ENCODE results near the gene RBBP8.

RBBP8 gene

GRCh38 chr18:23003289-23003688 lies 70.2 kb downstream of the RBBP8 start:
- TF ChIP-seq CTCF (conservative IDR thresholded peaks at IDR 0.05; ENCODE audit: low read depth, low read length) = no peak
- H3K79me2 ChIP-seq (ENCODE audit: insufficient read depth, low read depth) = no peaks in the 10 kb centered on the region
- no peak overlapping the region for H3K4me3 ChIP-seq (IDR thresholded peaks at IDR 0.05; ENCODE audit: insufficient read depth, low read depth, low read length)
- H2AFZ ChIP-seq (ENCODE audit: low read depth) = no peak overlapping the region
- no peak overlapping the region for H3K9ac ChIP-seq
- H3K27ac ChIP-seq = no peak overlapping the region
- H4K20me1 ChIP-seq (ENCODE audit: insufficient read depth) = no peaks in the 10 kb centered on the region
- no peaks in the 10 kb centered on the region for H3K27me3 ChIP-seq (ENCODE audit: insufficient read depth, low read depth)
- no peaks in the 10 kb centered on the region for H3K4me1 ChIP-seq (ENCODE audit: low read depth, poor library complexity, severe bottlenecking)
- no peak overlapping the region for H3K4me2 ChIP-seq
- H3K36me3 ChIP-seq (ENCODE audit: insufficient read depth) = no peaks in the 10 kb centered on the region

- H3K9ac ChIP-seq = no peak overlapping the region
- no peaks in the 10 kb centered on the region; the same call in 1 of the 2 replicates for H3K27me3 ChIP-seq (ENCODE audit: insufficient read depth, low read depth)
- H3K36me3 ChIP-seq (ENCODE audit: insufficient read depth) = no peaks in the 10 kb centered on the region
- H3K4me2 ChIP-seq = peak overlapping the region; percentile 13
- H4K20me1 ChIP-seq (ENCODE audit: insufficient read depth) = no peaks in the 10 kb centered on the region
- peaks cover 31% of the 10 kb centered on the region for H3K4me1 ChIP-seq (ENCODE audit: low read depth, poor library complexity, severe bottlenecking)
- TF ChIP-seq CTCF (conservative IDR thresholded peaks at IDR 0.05; ENCODE audit: low read depth, low read length) = no peak
- H3K79me2 ChIP-seq (ENCODE audit: insufficient read depth, low read depth) = no peaks in the 10 kb centered on the region
- no peak overlapping the region for H3K27ac ChIP-seq
- no peak overlapping the region for H2AFZ ChIP-seq (ENCODE audit: low read depth)
- H3K4me3 ChIP-seq (IDR thresholded peaks at IDR 0.05; ENCODE audit: insufficient read depth, low read depth, low read length) = no peak overlapping the region
Measured at GRCh38 chr18:23012249-23012648, 79.1 kb downstream of the RBBP8 start.

GRCh38 chr18:23020555-23021294 lies 87.6 kb downstream of the RBBP8 start:
- Histone ChIP-seq H3K79me2 (ENCODE audit: insufficient read depth, low read depth) (no peaks in the 10 kb centered on the region), H3K36me3 (ENCODE audit: insufficient read depth) (peaks cover 4% of the 10 kb centered on the region; the same call in 1 of the 2 replicates), H3K27ac (peak overlapping the region; percentile 3; the same call in 1 of the 2 replicates), H3K4me3 (IDR thresholded peaks at IDR 0.05; ENCODE audit: insufficient read depth, low read depth, low read length) (no peak overlapping the region), H2AFZ (ENCODE audit: low read depth) (no peak overlapping the region), H3K4me2 (peak overlapping the region; percentile 43; the same call in 1 of the 2 replicates), H4K20me1 (ENCODE audit: insufficient read depth) (no peaks in the 10 kb centered on the region), H3K27me3 (ENCODE audit: insufficient read depth, low read depth) (no peaks in the 10 kb centered on the region), H3K9ac (0 out of 2 replicates have a peak overlapping the region, but pooled peaks have one; percentile 0), H3K4me1 (ENCODE audit: low read depth, poor library complexity, severe bottlenecking) (peaks cover 22% of the 10 kb centered on the region)
- TF ChIP-seq CTCF (conservative IDR thresholded peaks at IDR 0.05; ENCODE audit: low read depth, low read length) = no peak

- H3K4me2 ChIP-seq = peak overlapping the region; percentile 43; the same call in 1 of the 2 replicates
- H3K27ac ChIP-seq = no peak overlapping the region
- no peak for TF ChIP-seq CTCF (conservative IDR thresholded peaks at IDR 0.05; ENCODE audit: low read depth, low read length)
- no peak overlapping the region for H3K4me3 ChIP-seq (IDR thresholded peaks at IDR 0.05; ENCODE audit: insufficient read depth, low read depth, low read length)
- no peak overlapping the region for H2AFZ ChIP-seq (ENCODE audit: low read depth)
- H3K4me1 ChIP-seq (ENCODE audit: low read depth, poor library complexity, severe bottlenecking) = peaks cover 22% of the 10 kb centered on the region
- H3K79me2 ChIP-seq (ENCODE audit: insufficient read depth, low read depth) = no peaks in the 10 kb centered on the region
- H3K36me3 ChIP-seq (ENCODE audit: insufficient read depth) = peaks cover 4% of the 10 kb centered on the region; the same call in 1 of the 2 replicates
- no peak overlapping the region for H3K9ac ChIP-seq
- no peaks in the 10 kb centered on the region for H4K20me1 ChIP-seq (ENCODE audit: insufficient read depth)
- H3K27me3 ChIP-seq (ENCODE audit: insufficient read depth, low read depth) = no peaks in the 10 kb centered on the region
Measured at GRCh38 chr18:23021623-23022022, 88.5 kb downstream of the RBBP8 start.

Data from KMS-11 (cell line).